GM18867 (cell line): Measurements from ENCODE around the gene ADAM22.
"Not testable (repeated sequence)": the region's sequence is repeated elsewhere in the genome, so short reads cannot be mapped to it uniquely, and the experiment has no call there.

Experiments used
- ATAC-seq: cut with Tn5 transposase; IDR thresholded peaks from one replicate; pipeline ENCODE4 v1.9.1; 2021; ENCODE audit warnings: mild to moderate bottlenecking, moderate library complexity; ENCODE audit not compliant: unreplicated experiment

Gene ADAM22

DNA sequence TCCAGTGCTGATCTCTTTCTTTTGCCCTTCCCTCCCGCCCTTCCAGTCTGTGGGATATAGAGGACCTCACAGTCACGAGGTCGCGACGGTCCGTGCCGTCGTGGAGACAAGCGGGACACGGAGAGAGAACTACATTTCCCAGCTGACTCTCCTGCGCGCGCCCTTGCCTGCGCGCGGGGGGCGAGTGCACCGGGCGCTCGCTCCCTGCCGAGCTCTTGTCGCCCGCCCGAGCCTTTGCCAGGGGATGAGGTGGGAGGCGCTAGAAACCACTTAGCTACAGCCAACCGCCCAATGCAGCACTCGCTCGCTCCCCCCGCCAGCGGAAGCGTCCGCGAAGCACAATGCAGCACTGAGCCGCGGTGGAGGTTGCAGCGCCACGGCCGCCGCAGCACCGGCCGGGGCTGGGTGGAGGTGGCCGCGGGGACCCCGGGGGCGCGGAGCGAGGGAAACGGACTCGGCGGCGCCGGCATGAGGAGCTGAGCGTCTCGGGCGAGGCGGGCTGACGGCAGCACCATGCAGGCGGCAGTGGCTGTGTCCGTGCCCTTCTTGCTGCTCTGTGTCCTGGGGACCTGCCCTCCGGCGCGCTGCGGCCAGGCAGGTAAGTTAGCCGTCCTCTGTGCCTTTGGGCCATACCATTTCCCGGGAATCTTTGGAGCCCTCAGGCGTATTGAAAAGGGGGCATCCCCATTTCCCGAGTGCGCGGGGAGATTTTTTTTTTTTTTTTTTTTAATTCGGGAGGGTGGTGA lies at the start of gene ADAM22:
Gene ADAM22 (plus strand): TSS at position 299 of the 746 bp plus-strand sequence. CDS start 215 bp downstream, at position 514.
- ATAC-seq: peak; percentile 97

GRCh38 chr7:87885018-87885417 lies 49.0 kb upstream of the ADAM22 start:
- ATAC-seq: no peak

DNA sequence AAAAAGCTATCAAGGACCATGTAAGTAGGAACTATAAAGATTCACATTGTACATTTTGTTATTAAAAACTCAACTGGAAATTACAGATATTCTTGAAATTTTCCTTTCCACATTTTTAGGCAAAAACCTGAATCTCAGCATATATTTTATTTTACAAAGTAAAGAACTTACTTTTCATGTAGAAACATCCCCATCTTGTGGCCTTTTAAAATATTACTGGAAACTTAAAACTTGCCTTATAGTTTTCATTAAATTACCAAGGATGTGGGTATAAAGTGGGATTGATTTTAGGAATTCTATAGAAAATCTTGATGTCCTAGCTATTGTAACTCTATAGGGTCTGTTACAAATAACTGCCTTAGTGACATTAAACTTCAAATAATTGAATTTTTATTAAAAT lies 47.2 kb upstream of the ADAM22 start:
- no peak for ATAC-seq

DNA sequence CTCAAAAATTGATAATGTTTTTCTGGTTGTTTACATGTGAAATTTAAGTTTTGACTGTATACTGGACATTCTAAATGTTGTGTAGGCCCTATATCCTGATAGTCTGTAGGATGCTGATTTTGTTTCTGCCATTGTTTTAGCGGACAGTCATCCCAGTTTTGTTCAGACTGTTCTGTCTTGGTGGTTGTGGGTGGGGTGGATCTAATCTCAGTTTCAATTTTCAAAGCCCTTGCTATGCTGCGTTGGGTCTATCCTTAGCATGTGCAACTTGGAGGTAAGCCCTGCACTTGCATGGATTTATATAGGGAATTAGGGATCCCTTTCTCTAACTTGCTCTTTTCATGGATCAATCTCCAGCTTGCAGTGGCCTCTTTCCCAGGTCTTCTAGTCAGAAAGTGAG lies 38.7 kb upstream of the ADAM22 start:
- no peak for ATAC-seq

DNA sequence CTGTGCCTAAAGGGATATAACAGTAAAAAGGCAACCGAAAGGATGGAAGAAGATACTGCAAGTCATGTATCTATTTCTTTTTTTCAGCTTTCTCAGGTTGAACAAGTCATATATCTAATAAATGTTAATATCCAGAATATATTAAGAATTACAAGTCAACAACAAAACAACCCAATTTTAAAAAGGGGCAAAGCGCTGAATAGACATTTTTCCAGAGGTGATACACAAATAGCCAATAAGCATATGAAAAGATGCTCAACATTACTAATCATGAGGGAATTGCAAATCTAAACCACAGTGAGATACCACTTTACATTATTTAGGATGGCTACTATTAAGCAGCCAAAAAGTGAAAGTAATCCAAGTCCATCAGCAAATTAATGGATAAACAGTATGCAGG lies 34.8 kb upstream of the ADAM22 start:
- ATAC-seq: no peak

DNA sequence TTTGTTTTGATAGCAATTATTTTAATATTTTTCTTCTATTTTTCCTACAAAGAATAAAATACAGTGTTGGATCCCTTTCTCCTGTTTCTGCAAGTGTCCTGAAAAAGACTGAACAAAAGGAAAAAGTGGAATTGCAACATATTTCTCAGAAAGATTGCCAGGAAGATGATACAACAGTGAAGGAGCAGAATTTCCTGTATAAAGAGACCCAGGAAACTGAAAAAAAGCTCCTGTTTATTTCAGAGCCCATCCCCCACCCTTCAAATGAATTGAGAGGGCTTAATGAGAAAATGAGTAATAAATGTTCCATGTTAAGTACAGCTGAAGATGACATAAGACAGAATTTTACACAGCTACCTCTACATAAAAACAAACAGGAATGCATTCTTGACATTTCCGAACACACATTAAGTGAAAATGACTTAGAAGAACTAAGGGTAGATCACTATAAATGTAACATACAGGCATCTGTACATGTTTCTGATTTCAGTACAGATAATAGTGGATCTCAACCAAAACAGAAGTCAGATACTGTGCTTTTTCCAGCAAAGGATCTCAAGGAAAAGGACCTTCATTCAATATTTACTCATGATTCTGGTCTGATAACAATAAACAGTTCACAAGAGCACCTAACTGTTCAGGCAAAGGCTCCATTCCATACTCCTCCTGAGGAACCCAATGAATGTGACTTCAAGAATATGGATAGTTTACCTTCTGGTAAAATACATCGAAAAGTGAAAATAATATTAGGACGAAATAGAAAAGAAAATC lies 26.7 kb upstream of the ADAM22 start:
- not testable (repeated sequence) for ATAC-seq

DNA sequence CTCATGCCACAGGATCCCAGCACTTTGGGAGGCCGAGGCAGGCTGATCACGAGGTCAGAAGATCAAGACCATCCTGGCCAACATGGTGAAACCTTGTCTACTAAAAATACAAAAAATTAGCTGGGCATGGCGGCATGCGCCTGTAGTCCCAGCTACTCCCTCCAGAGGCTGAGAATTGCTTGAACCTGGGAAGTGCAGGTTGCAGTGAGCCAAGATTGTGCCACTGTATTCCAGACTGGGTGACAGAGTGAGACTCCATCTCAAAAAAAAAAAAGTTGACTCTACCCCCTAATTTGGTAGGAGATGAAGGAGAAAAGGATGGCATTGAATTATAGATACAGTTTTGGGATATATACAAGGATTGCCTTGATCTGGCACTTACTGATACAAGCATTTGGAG lies 25.2 kb upstream of the ADAM22 start:
- ATAC-seq: not testable (repeated sequence)

- no peak for ATAC-seq
These were observed 21.9 kb upstream of the ADAM22 start for GRCh38 chr7:87912121-87912520.

- no peak for ATAC-seq
These were observed 15.3 kb upstream of the ADAM22 start for GRCh38 chr7:87918740-87919139.

GRCh38 chr7:87919875-87920274 lies 14.2 kb upstream of the ADAM22 start:
- ATAC-seq: no peak

DNA sequence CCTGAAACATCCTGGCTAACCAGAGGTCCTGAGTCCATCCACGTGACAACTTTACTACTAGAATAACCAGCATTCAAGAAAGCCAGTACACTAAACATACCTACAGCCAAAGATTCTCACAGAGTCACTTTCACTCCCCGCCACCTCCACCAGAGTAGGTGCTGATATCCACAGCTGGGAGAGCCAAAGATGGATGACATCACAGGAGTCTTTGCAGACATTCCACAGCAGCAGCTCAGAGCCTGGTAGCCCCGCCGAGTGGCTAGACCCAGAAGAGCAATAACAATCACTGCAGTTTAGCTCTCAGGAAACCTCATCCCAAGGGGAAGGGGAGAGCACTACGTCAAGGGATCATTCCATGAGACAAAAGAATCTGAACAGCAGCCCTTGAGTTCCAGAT lies 13.5 kb upstream of the ADAM22 start:
- ATAC-seq: no peak

DNA sequence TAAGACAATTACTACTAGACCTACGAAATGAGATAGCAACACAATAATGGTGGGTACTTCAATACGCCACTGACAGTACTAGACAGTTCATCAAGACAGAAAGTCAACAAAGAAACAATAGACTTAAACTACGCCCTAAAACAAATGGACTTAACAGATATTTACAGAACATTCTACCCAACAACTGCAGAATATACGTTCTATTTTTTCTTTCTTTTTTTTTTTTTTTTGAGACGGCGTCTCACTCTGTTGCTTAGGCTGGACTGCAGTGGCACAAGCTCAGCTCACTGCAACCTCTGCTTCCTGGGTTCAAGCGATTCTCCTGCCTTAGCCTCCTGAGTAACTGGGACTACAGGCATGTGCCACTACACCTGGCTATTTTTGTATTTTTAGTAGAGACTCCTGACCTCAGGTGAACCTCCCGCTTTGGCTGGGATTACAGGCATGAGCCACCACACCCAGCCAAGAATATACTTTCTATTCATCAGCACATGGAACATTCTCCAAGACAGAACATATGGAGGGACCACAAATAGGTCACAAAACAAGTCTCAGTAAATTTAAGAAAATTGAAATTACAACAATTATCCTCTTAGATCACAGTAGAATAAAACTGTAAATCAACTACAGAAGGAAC lies 11.2 kb upstream of the ADAM22 start:
- not testable (repeated sequence) for ATAC-seq

DNA sequence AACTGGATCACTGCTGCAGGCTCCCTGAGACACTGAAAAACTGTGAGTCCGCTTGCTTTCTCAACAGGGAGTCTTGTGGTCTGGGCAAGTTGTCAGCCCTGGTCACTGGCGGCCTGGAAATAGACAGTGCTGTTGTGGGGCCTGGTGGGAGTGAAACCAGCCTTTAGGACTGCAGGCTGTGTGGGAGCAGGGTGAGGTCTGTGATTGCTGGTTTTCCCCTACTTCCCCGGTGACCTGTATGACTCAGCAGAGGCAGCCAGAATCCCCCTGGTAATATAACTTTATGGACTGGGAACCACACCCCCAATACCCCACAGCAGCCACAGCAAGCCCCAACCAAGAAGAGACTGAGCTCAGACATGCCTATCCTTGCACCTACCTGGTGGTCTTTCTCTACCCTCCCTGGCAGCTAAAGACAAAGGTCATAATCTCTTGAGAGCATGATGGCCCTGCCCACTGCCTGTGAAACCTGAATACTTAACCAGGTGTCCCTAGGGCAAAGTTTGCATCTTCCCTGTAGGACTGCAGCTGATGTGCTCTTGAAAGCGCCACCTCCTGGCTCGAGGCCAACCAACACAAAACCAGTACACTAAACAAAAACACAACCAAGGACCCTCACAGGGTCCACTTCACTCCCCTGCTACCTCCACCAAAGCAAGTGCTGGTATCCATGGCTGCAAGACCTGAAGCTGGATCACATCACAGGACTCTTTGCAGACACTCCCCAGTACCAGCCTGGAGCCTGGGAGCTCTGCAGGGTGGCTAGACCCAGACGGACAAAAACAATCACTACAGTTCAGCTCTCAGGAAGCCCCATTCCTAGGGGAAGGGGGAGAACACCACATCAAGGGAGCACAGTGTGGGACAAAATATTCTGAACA lies 7.2 kb upstream of the ADAM22 start:
- peak; percentile 96 for ATAC-seq

DNA sequence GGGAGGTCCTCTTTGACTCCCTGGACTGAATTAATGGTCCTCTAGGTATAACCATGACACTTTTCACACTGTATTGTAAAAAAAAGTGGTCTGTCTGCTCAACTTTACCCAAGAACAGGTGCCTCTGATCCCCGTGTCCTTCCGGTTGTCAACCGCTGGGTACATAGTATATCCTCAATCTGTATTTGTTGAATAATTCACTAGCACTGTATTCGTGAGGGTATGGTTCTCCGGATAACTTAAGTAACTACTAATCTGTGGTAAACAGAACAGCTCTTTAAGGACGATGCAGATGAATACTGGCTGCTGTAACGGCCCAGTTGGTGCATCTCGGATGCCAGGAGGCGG lies 472 bp upstream of the ADAM22 start:
- ATAC-seq: no peak

DNA sequence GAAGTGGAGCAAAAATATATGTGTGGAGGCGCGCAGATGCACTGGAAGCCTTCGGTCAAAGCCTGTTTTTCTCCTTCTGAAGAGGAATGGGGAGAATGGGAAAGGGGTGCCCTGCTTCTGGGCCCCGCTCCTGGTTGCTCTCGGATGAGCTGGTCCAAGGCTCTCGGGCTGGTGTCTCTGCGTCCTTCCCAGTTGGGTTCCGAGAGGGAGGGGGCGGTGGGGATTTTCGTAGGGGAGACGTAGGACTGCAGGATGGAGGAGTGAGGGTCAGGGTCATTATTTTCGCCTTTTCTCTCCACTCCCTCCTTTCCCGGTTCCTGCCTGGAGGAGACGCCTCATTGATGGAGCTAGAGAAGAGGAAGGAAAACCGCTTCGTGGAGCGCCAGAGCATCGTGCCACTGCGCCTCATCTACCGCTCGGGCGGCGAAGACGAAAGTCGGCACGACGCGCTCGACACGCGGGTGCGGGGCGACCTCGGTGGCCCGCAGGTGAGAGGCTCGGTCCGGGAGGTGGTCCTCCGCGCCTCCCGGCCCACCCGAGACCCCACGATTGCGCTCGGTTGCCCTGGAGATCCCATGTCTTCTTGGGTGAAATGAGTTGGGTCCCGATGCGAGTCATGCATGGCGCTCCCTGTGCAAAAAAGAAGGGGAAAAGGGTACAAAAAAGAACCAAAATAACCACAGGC lies 790 bp downstream of the ADAM22 start:
- ATAC-seq: peak; percentile 1

- no peak for ATAC-seq
These were observed 1.3 kb downstream of the ADAM22 start for GRCh38 chr7:87935384-87935706.

DNA sequence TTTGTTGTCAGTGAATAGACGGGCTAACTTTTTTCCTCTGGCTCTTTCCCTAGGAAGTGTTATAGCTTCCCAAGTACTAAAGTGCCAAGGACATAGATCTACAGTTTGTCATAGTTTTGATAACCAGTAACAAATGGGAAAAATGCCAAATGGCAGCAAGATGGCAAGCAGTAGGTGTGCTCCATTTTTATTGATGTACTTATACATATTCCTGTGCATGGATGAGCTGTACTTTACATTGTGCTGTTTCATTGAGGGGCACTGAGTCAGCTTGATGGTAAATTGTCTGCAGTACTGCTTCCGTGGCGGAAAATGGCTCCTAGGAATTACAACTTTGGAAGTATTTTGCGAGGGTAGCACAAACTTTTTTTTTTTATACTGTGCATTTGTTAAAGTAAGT lies 7.1 kb downstream of the ADAM22 start:
- ATAC-seq: no peak

DNA sequence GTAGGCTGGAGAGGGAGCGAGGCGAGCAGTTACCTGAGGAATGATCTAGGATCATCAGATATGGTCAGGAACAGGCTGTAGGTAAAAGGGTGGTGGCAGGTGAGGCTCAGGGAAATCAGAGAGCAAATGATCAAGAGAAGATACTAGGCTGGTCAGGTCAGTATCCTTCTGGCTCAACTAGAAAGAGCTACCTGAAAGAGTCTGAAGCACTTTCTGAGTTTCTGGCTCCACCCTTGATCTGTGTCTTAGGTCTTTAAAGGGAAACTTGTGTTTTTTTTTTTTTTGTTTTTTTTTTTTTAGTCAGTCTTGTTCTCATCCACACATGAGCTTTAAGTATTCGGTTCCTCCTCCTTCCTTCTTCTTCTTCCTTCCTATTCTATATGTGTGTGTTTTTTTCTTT lies 10.5 kb downstream of the ADAM22 start:
- ATAC-seq: peak; percentile 63

- not testable (repeated sequence) for ATAC-seq
These were observed 11.9 kb downstream of the ADAM22 start for GRCh38 chr7:87945926-87946325.

DNA sequence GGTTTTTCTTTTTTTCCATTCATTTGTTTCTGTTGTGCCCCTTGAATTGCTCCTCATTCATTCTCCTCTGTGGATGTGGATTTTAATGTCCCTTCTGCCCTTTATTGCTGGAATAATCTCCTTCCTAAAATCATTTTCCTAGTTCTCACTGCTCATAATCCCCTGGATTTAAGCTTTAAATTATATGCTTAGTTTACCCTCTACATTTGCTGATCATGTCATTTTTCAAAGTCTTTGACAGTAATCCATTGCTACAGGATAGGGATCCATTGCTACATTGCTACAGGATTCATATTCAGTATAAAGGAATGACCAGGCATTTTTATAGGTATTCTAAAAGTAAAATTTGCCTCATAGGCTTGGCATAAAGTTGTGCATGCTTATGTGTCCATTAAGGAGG lies 14.3 kb downstream of the ADAM22 start:
- ATAC-seq: no peak

DNA sequence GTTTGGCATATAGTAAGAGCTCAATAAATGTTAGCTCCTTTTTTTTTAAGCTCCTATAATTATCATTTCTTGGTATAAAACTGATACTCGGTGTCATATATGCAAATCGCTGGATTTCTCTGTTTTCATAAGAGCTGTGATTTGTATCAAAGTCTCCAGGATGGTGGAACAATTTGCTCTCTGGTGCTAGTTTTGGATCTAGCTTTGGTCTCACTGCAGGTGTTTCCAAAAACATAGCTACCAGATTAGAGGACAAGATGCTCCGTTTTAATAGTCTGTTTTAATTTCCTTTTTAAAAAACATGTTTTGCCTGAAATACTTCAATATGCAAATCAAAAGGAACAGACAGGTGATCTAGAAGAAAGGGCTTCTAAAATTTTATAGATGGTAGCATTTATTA lies 25.3 kb downstream of the ADAM22 start:
- no peak for ATAC-seq
